GM12878 (cell line): ENCODE measurements around the gene BAG5.

Experiments
- CBFB ChIP-seq: IDR thresholded peaks from 2 replicates; pipeline ENCODE4 v1.6.1; 2016; ENCODE audit warnings: antibody characterized with exemption, low read depth
- E2F4 ChIP-seq: IDR thresholded peaks from 2 replicates; pipeline ENCODE4 v1.6.1; 2012; ENCODE audit warnings: low read depth, low read length, improper control_type of control experiment
- EZH2 ChIP-seq: IDR thresholded peaks from 2 replicates; pipeline ENCODE4 v1.6.1; 2012; ENCODE audit warnings: low read depth, mild to moderate bottlenecking, control low read depth, inconsistent platforms, low read length, borderline replicate concordance; ENCODE audit not compliant: control insufficient read depth
- GABPA ChIP-seq: IDR thresholded peaks from 2 replicates; pipeline ENCODE4 v1.6.1; 2014; ENCODE audit warnings: antibody characterized with exemption, low read depth, mild to moderate bottlenecking, inconsistent platforms
- IRF3 ChIP-seq: fragments of 450-650 bp; IDR thresholded peaks from 2 replicates; pipeline ENCODE4 v1.6.1; 2014; ENCODE audit warnings: mild to moderate bottlenecking
- NR2C1 ChIP-seq: fragments of 450-650 bp; IDR thresholded peaks from 2 replicates; pipeline ENCODE4 v1.6.1; 2017; ENCODE audit warnings: antibody characterized with exemption, mild to moderate bottlenecking, moderate library complexity
- POLR2A ChIP-seq: IDR thresholded peaks from 2 replicates; pipeline ENCODE4 v1.6.1; 2011; ENCODE audit warnings: low read depth, mild to moderate bottlenecking, low read length
- TAF1 ChIP-seq: IDR thresholded peaks from 2 replicates; pipeline ENCODE4 v1.6.1; 2011; ENCODE audit warnings: mild to moderate bottlenecking, low read depth, low read length, borderline replicate concordance
- TBL1XR1 ChIP-seq: IDR thresholded peaks from 2 replicates; pipeline ENCODE4 v1.6.1; 2012; ENCODE audit warnings: low read depth, low read length, improper control_type of control experiment
- ZNF207 ChIP-seq: fragments of 450-650 bp; IDR thresholded peaks from 2 replicates; pipeline ENCODE4 v1.6.1; 2014; ENCODE audit warnings: antibody characterized with exemption, mild to moderate bottlenecking, borderline replicate concordance
- TF ChIP-seq, protein P1 (sequence below): fragments of 450-650 bp; IDR thresholded peaks from 2 replicates; pipeline ENCODE4 v1.6.1; 2016; ENCODE audit warnings: mild to moderate bottlenecking

DNA sequence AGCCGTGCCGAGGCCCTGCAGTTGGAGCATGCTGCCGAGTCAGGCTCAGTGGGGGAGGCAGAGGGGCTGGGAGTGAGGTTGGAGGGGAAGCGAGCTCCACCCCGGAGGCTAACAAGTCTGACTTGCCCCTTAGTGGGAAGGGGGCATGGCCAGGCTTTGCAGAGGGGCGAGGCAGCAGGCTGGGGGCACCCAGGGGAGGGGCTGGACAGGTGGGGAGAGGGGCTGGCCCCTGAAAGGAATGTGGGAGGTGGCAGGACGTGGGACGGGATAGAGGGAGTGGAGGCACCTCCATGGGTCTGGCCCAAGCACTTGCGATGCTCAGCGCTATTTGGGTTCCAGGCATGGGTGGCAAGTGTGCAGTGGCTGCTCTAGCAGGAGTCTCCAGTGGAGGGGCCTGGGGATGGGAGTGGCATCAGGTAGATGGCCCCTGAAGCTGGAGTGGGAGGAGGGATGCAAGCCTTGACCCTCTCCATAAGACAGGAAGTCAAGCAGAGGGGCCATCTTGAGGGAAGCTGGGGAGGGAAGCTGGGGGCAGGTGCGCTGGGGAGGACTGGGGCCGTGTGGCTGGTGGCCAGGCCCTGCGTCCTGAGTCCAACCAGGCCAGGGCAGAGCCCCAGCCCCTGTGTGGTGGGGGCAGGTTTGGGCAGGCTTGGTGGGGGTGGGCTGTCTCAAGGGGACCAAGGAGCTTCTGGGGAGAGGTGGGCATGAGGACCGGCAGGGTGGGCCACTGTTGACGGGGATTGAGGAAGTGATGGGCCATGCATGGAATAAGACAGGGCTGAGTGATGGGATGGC lies 30.8 kb downstream of the BAG5 start:
- TF ChIP-seq IRF3 = no peak
- TF ChIP-seq TBL1XR1 = no peak
- TF ChIP-seq, protein P1, sequence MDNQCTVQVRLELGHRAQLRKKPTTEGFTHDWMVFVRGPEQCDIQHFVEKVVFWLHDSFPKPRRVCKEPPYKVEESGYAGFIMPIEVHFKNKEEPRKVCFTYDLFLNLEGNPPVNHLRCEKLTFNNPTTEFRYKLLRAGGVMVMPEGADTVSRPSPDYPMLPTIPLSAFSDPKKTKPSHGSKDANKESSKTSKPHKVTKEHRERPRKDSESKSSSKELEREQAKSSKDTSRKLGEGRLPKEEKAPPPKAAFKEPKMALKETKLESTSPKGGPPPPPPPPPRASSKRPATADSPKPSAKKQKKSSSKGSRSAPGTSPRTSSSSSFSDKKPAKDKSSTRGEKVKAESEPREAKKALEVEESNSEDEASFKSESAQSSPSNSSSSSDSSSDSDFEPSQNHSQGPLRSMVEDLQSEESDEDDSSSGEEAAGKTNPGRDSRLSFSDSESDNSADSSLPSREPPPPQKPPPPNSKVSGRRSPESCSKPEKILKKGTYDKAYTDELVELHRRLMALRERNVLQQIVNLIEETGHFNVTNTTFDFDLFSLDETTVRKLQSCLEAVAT = no peak
- TF ChIP-seq E2F4 = no peak
- TF ChIP-seq GABPA = no peak
- no peak for TF ChIP-seq POLR2A
- no peak for TF ChIP-seq TAF1
- TF ChIP-seq CBFB = no peak
- no peak for TF ChIP-seq NR2C1
- no peak for TF ChIP-seq ZNF207
- no peak for TF ChIP-seq EZH2
